ENCODE results near the gene CNTNAP4.

GRCh38 chr16:76297941-76298340 is 20.7 kb downstream of the CNTNAP4 start:
- TF ChIP-seq CTCF (IDR thresholded peaks at IDR 0.05) (no peak), ZNF263 (CRISPR knock-in tag; IDR thresholded peaks at IDR 0.05; ENCODE audit: low read depth) (no peak), STAT6 (CRISPR knock-in tag; conservative IDR thresholded peaks at IDR 0.05; ENCODE audit: low read depth) (no peak), ZNF532 (CRISPR knock-in tag; IDR thresholded peaks at IDR 0.05; ENCODE audit: borderline replicate concordance) (no peak), TCF7 (CRISPR knock-in tag; IDR thresholded peaks at IDR 0.05; ENCODE audit: low read depth) (no peak), NR2C2 (CRISPR knock-in tag; IDR thresholded peaks at IDR 0.05) (no peak), ATF3 (CRISPR knock-in tag; conservative IDR thresholded peaks at IDR 0.05) (no peak), MAX (CRISPR knock-in tag; IDR thresholded peaks at IDR 0.05) (no peak), MYBL2 (CRISPR knock-in tag; IDR thresholded peaks at IDR 0.05) (no peak), TEAD4 (CRISPR knock-in tag; IDR thresholded peaks at IDR 0.05) (no peak), SP1 (CRISPR knock-in tag; conservative IDR thresholded peaks at IDR 0.05) (no peak), FOXP1 (CRISPR knock-in tag; IDR thresholded peaks at IDR 0.05; ENCODE audit: borderline replicate concordance) (no peak), IRF1 (CRISPR knock-in tag; IDR thresholded peaks at IDR 0.05) (no peak)

Measured in WTC11 (cell line).